Epithelial cell of proximal tubule (primary cell): ENCODE results near the gene FAM83C. TPM values are rescaled to one million over a fixed set of nuclear protein-coding genes. Genes with fewer than 3 reads are reported as not detected.

ENCODE experiments used
- DNase-seq: peaks from one replicate; pipeline ENCODE4 v3.0.0-alpha.2; 2011; ENCODE audit warnings: low read depth
- H3K4me3 ChIP-seq: 2 replicates; pipeline ENCODE4 v1.5.1; 2011; ENCODE audit warnings: low read depth, mild to moderate bottlenecking, low read length
- total RNA-seq: library from RNA; depleted of rRNA; stranded (reverse); fragments of >200 nt; gene quantifications from 2 replicates; pipeline ENCODE4 v1.2.3, GENCODE V29; 2015
- TF ChIP-seq, protein P1 (sequence below): conservative IDR thresholded peaks from 2 replicates; pipeline ENCODE4 v1.5.1; 2012; ENCODE audit warnings: low read depth, mild to moderate bottlenecking, low read length

FAM83C gene
- 0.14 TPM in 1 of 2 replicates, not detected in the other for total RNA-seq

DNA sequence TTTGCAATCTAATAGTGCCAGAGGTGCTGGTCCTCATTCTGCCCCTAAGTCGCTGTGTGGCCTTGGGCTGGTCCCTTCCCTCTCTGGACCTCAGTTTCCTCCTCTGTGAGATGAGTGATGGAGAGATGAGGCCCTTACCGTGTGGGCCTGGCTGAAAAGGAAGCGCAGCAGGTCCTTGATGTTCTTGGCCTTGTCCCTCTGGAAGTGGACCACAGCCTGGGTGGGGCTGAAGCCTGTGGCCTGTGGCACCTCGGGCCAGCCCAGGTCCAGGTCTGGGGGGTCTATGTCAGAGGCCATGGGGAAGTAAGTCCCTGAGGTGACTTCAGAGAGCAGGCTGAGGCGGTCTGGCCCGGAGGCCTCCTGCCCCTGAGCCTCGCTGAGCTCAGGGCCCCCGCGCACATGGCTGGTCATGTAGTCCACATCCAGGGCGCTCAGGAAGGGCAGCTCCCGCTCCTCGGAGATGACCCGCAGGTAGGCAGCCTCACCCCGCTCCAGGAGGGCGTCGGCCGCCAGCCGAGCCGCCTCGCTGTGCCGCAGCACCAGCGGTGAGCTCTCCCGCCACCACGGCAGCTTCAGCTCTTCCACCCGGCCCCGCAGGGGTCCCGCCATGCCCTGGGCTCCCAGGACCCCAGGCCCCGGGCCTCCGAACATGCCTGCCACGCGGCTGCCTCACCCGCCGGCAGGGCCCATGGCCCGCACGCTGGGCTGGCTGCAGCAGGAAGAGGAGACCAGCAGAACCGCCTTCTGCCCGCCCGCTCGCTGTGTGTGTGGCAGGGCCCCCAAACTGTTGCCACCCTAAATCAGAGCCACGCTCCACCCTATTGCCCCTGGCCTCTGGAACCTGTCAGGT, at the start of gene FAM83C:
Gene FAM83C (minus strand): TSS at position 772 of the 850 bp plus-strand sequence. CDS start 121 bp downstream, at position 651.
- DNase-seq, result no peak
- no peak within 1 kb of the TSS for H3K4me3 ChIP-seq
- TF ChIP-seq, protein P1, sequence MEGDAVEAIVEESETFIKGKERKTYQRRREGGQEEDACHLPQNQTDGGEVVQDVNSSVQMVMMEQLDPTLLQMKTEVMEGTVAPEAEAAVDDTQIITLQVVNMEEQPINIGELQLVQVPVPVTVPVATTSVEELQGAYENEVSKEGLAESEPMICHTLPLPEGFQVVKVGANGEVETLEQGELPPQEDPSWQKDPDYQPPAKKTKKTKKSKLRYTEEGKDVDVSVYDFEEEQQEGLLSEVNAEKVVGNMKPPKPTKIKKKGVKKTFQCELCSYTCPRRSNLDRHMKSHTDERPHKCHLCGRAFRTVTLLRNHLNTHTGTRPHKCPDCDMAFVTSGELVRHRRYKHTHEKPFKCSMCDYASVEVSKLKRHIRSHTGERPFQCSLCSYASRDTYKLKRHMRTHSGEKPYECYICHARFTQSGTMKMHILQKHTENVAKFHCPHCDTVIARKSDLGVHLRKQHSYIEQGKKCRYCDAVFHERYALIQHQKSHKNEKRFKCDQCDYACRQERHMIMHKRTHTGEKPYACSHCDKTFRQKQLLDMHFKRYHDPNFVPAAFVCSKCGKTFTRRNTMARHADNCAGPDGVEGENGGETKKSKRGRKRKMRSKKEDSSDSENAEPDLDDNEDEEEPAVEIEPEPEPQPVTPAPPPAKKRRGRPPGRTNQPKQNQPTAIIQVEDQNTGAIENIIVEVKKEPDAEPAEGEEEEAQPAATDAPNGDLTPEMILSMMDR, result no peak

DNA sequence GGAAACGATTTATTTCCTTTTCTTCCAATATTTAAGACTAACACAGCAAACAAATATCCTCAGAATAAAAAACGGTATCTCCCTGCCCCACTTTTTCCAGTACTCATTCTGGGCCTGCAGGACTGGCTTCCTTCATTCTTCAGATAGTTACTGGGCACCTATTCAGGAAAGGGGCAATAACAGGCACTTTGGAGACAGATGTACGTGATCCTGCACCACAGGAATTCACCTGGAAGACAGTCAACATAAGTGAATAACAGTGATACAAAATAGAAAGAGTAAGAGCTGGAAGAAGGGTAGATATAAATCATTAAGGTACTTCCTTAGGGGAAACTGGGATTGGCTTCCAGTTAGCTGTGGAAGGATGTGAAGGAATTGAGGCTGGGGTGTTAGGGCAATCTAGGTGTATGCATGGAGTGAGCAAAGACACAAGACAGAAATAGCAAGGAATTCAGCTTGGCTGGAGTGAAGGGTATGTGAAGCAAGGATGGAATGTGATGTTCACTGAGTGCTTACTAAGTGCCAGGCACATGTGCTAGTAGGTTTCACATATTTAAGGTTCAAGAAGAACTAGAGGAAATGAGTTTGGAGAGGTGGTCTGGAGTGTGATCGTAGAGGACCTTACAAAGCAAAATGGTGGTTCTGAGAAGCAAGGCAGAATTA, 49.3 kb upstream of the FAM83C start:
- TF ChIP-seq, protein P1, result no peak
- no peak overlapping the region for H3K4me3 ChIP-seq
- DNase-seq, result no peak

DNA sequence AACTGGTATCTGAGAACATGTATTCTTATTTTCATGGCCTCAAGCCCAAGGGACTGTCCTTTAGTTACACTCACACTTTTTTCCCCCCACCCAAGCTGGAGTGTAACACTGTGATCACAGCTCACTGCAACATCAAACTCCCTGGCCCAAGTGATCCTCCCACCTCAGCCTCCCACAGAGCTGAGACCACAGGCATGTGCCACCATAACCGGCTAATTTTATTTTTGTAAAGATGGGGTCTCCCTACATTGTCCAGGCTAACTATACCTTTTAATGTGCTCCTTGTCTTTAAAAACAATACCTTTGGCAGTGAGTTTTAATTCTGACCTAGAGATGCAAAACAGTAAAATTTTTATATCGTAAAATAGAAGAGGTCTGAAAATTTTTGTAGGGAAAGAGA, 48.2 kb upstream of the FAM83C start:
- H3K4me3 ChIP-seq, result no peak overlapping the region
- TF ChIP-seq, protein P1, result no peak
- DNase-seq, result no peak

DNA sequence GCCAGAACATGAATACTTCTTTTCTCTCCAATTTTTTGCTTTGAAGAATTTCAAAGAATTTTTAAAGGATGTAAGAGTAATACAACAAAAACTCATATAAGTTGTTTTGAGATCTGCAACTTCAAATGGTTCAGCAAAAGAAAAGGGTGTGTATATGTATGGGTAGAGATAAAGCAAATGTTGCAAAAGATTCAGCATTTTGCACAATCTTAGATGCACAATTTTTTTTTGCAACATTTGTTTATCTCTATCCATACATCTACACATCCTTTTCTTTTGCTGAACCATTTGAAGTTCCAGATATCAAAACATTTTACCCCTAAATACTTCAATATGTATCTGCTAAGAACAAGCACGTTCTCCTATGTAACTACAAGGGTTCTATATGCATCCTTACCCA, 47.4 kb upstream of the FAM83C start:
- DNase-seq, result no peak
- TF ChIP-seq, protein P1, result no peak
- H3K4me3 ChIP-seq, result no peak overlapping the region

DNA sequence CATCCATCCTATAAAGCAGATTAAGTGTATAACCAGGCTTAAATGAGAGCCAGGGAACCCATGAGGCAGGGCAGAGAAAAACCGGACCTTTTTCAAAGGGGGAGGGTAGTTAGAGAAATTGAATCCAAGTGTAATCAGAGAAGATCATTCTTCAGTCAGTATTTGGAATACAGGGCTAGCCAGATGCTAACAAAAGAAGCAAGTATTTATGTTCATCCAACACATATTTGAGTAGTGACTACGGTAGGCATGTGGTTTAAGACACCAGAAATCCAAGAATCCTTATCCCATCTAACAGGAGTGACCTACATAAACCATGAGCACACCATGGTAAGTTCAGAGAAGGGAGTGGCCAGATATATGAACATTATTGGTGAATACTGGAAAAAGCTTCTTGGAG, 46.8 kb upstream of the FAM83C start:
- DNase-seq, result no peak
- H3K4me3 ChIP-seq, result no peak overlapping the region
- TF ChIP-seq, protein P1, result no peak

DNA sequence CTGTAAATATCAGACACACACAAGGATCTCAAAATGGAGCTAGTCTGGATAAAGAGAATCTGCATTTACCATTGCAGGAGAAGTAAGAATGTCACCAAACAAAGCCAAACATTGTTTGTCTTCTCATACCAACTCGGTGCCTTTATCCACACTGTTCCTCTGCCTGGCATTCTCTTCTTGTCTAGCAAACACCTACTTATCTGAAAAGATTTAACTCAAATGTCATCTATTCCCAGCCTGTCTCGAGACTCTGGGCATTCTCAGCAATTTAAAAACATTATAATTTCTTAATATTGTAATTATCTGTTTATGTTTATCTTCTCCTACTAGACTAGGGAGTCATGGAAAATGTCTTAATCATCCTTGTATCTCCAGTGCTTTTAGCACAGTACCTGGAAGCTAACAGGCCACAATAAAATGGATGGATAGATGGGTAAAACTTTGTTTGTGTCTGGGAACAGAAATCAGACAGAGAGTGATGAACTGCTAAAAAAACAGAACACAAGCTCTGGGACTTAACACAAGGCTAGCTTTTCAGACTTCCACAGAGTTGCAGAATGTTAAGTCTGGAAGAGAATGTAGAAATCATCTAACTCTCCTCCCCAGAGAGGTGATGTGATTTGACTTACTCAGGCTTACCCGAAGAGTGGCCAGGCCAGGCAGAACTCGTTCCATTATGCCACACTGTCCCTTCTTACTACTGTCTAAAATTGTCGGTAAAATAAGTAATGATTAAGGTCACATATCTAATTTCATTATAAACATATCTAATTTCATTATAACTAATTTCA, 42.3 kb upstream of the FAM83C start:
- no peak overlapping the region for H3K4me3 ChIP-seq
- no peak for DNase-seq
- TF ChIP-seq, protein P1, result no peak
